Prostate gland (tissue), 2 donors: ENCODE results near the gene VDAC1.

Experiments
- POLR2A ChIP-seq: fragments of 450-650 bp; IDR thresholded peaks from one replicate; pipeline ENCODE4 v1.6.1; 2016; ENCODE audit warnings: antibody characterized with exemption, mild to moderate bottlenecking
- POLR2AphosphoS5 ChIP-seq: sonication (generic); formaldehyde crosslinking; IDR thresholded peaks from one replicate; pipeline ENCODE4 v1.6.1; 2017; ENCODE audit warnings: antibody characterized with exemption
- TF ChIP-seq, protein P1 (sequence below), 4 experiments: fragments of 200-600 bp in 2 of 4; fragments of 450-650 bp in 2 of 4; sonication (generic) in 2 of 4; IDR thresholded peaks; 1 replicate in 3 of 4; 2 replicates in 1 of 4; pipeline ENCODE4 v1.5.1; 2016 to 2019; ENCODE audit warnings: antibody characterized with exemption in 4 of 4, mild to moderate bottlenecking in 2 of 4, moderate library complexity in 2 of 4

DNA sequence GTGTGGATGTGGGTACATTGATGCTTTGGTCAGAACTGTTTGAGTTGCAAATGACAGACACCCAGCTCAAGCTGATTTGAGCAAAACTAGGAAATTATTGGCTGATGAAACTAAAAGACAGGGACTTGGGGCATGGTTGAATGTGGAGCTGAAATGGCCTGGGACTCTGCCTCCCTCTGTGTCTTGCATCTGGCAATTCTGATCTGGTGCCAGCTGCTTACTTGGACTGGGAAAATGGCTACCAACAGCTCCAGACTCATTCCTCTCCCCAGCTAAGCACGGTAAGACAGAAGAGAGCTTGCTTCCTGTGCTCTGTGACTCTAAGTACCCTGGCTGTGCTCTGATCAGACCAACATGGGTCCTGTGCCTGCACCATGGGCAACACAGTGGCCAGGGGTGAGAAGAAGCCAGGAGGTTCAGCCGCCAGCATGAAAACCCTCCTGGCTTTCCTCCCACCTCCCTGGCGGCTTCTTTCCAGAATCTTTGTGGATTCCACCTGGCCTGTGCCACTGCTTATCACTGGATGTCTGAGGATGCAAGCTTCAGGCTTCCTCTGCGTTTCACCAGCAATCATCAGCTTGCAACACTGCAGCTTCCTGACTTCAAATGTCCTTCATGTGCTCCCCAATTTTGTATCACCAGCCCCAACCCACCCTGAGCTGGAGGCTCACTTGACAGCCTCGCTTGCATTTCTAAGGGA lies 80.4 kb downstream of the VDAC1 start:
- TF ChIP-seq, protein P1, sequence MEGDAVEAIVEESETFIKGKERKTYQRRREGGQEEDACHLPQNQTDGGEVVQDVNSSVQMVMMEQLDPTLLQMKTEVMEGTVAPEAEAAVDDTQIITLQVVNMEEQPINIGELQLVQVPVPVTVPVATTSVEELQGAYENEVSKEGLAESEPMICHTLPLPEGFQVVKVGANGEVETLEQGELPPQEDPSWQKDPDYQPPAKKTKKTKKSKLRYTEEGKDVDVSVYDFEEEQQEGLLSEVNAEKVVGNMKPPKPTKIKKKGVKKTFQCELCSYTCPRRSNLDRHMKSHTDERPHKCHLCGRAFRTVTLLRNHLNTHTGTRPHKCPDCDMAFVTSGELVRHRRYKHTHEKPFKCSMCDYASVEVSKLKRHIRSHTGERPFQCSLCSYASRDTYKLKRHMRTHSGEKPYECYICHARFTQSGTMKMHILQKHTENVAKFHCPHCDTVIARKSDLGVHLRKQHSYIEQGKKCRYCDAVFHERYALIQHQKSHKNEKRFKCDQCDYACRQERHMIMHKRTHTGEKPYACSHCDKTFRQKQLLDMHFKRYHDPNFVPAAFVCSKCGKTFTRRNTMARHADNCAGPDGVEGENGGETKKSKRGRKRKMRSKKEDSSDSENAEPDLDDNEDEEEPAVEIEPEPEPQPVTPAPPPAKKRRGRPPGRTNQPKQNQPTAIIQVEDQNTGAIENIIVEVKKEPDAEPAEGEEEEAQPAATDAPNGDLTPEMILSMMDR (IDR thresholded peaks at IDR 0.05): no peak
- TF ChIP-seq POLR2AphosphoS5 (no peak), POLR2A (no peak)
